B cell (primary cell): Measurements from ENCODE around the gene GRIK2. TPM values are rescaled to one million over a fixed set of nuclear protein-coding genes. Genes with fewer than 3 reads are reported as not detected.

Experiments
- ATAC-seq: fragments of 200-7000 bp; cut with Tn5 transposase; one replicate; pipeline ENCODE4 v1.10.0; 2021; ENCODE audit warnings: low read depth, mild to moderate bottlenecking, moderate number of reproducible peaks, moderate library complexity
- CTCF ChIA-PET: fragments of 350-600 bp; sonication (Branson Sonifier 250); formaldehyde crosslinking; loops from one replicate; lab custom pipeline; 2021; ENCODE audit warnings: antibody characterized with exemption, inconsistent platforms; lab: Charles Lee
- POLR2A ChIA-PET: fragments of 350-600 bp; sonication (Branson Sonifier 250); formaldehyde crosslinking; loops from one replicate; lab custom pipeline; 2021; ENCODE audit warnings: antibody characterized with exemption; lab: Charles Lee
- DNase-seq: peaks from one replicate; pipeline ENCODE4 v3.0.0; 2013
- H2AFZ ChIP-seq: 2 replicates; pipeline ENCODE4 v1.6.1; 2012; ENCODE audit warnings: mild to moderate bottlenecking, low read depth, low read length; ENCODE audit not compliant: insufficient read depth, poor library complexity, severe bottlenecking
- H3K27ac ChIP-seq, 2 donors: 1 replicate in 1 of 2; 2 replicates in 1 of 2; pipeline ENCODE4 v1.5.1; 2012 to 2013; ENCODE audit warnings: low read length in 2 of 2, mild to moderate bottlenecking in 2 of 2, moderate library complexity in 1 of 2
- H3K27me3 ChIP-seq, 4 experiments: fragments of 200-600 bp in 1 of 4; sonication (generic) in 1 of 4; replicated peaks in 1 of 4; 1 replicate in 2 of 4; 2 replicates in 2 of 4; pipeline versions ENCODE4 v1.6.1 to v1.7.0; 2013 to 2016; ENCODE audit warnings: low read length in 3 of 4, mild to moderate bottlenecking in 2 of 4, mixed read lengths in 1 of 4, moderate library complexity in 1 of 4; ENCODE audit not compliant: insufficient read depth in 4 of 4, control insufficient read depth in 3 of 4; ENCODE audit errors: control extremely low read depth in 1 of 4
- H3K36me3 ChIP-seq, 2 experiments: replicated peaks in 1 of 2; 1 replicate in 1 of 2; 2 replicates in 1 of 2; pipeline versions ENCODE4 v1.6.1 to v1.7.1; 2013; ENCODE audit warnings: low read length in 1 of 2; ENCODE audit not compliant: insufficient read depth in 2 of 2, control insufficient read depth in 1 of 2; ENCODE audit errors: control extremely low read depth in 1 of 2, extremely low read depth in 1 of 2
- H3K4me1 ChIP-seq, 2 donors: fragments of 200-600 bp in 1 of 2; sonication (generic) in 1 of 2; 1 replicate in 1 of 2; 2 replicates in 1 of 2; pipeline versions ENCODE4 v1.5.1 to v1.6.1; 2013 to 2017; ENCODE audit warnings: low read length in 2 of 2; ENCODE audit not compliant: control insufficient read depth in 2 of 2, insufficient read depth in 2 of 2
- H3K4me2 ChIP-seq: replicated peaks from 2 replicates; pipeline ENCODE3; 2012; ENCODE audit warnings: mild to moderate bottlenecking, low read depth, low read length; ENCODE audit not compliant: poor library complexity, severe bottlenecking
- H3K4me3 ChIP-seq, 5 experiments: fragments of 200-600 bp in 1 of 5; sonication (generic) in 1 of 5; 1 replicate in 3 of 5; 2 replicates in 2 of 5; pipeline versions ENCODE4 v1.5.1 to v1.7.0; 2011 to 2016; ENCODE audit warnings: low read length in 4 of 5, mild to moderate bottlenecking in 4 of 5, low read depth in 2 of 5, control low read depth in 1 of 5, moderate library complexity in 1 of 5; ENCODE audit not compliant: insufficient read depth in 1 of 5; ENCODE audit errors: control extremely low read depth in 1 of 5, extremely low read depth in 1 of 5
- H3K79me2 ChIP-seq: fragments of 200-600 bp; sonication (generic); one replicate; pipeline ENCODE4 v1.6.0; 2016; ENCODE audit warnings: low read length; ENCODE audit not compliant: control insufficient read depth, insufficient read depth
- H3K9ac ChIP-seq: fragments of 200-600 bp; sonication (generic); 2 replicates; pipeline ENCODE4 v1.6.1; 2017; ENCODE audit warnings: mild to moderate bottlenecking, low read length, moderate library complexity
- H3K9me3 ChIP-seq, 3 donors: one replicate each; pipeline versions ENCODE4 v1.6.1 to v1.7.1; 2013; ENCODE audit warnings: low read length in 2 of 3; ENCODE audit not compliant: control insufficient read depth in 2 of 3, insufficient read depth in 1 of 3; ENCODE audit errors: control extremely low read depth in 1 of 3
- H4K20me1 ChIP-seq: 2 replicates; pipeline ENCODE4 v1.6.0; 2012; ENCODE audit warnings: mild to moderate bottlenecking, low read length; ENCODE audit not compliant: insufficient read depth, control insufficient read depth, poor library complexity, severe bottlenecking
- H3K27ac Mint-ChIP-seq: one replicate; pipeline ENCODE4 v1.8.0; 2021; ENCODE audit warnings: mixed read lengths
- H3K27me3 Mint-ChIP-seq: one replicate; pipeline ENCODE4 v1.8.0; 2021; ENCODE audit warnings: mixed read lengths
- H3K4me1 Mint-ChIP-seq: one replicate; pipeline ENCODE4 v1.8.0; 2021; ENCODE audit warnings: mixed read lengths
- H3K4me3 Mint-ChIP-seq: one replicate; pipeline ENCODE4 v1.8.0; 2021; ENCODE audit warnings: mixed read lengths
- H3K9me3 Mint-ChIP-seq: one replicate; pipeline ENCODE4 v1.8.0; 2022; ENCODE audit warnings: mixed read lengths; ENCODE audit not compliant: insufficient read depth
- EZH2 ChIP-seq: IDR thresholded peaks from 2 replicates; pipeline ENCODE4 v1.6.1; 2012; ENCODE audit warnings: borderline replicate concordance, low read depth, mild to moderate bottlenecking, moderate library complexity, low read length; ENCODE audit not compliant: insufficient read depth, poor library complexity, severe bottlenecking
- WGBS: methylation state at CpG from one replicate; pipeline ENCODE4 v1.1.5; 2013; ENCODE audit warnings: missing lambda C conversion rate; ENCODE audit not compliant: insufficient coverage; 5-methylcytosine and 5-hydroxymethylcytosine counted together
- intact Hi-C: fragments of 100-400 bp; cut with micrococcal nuclease; formaldehyde crosslinking; loops from one replicate; pipeline ENCODE4 v1.10.0; 2022
- polyA plus RNA-seq: library from polyadenylated mRNA; depleted of rRNA; stranded (reverse); fragments of >200 nt; gene quantifications from 2 replicates; pipeline ENCODE4 v1.2.3, GENCODE V29; 2012
- total RNA-seq, 2 donors: library from RNA; stranded (reverse); fragments of 120-200 nt in 1 of 2; gene quantifications; 1 replicate in 1 of 2; 2 replicates in 1 of 2; pipeline versions ENCODE4 v1.2.3 to v1.2.4, GENCODE V29; 2013 to 2022
- TF ChIP-seq, protein P1 (sequence below): fragments of 200-600 bp; IDR thresholded peaks from one replicate; pipeline ENCODE4 v1.8.0; 2022; ENCODE audit warnings: antibody characterized with exemption, mild to moderate bottlenecking

GRIK2 gene
- total and polyA plus RNA-seq, 2 donors (not counting 1 experiment from before 2014, with no cell fraction given) = not detected

DNA sequence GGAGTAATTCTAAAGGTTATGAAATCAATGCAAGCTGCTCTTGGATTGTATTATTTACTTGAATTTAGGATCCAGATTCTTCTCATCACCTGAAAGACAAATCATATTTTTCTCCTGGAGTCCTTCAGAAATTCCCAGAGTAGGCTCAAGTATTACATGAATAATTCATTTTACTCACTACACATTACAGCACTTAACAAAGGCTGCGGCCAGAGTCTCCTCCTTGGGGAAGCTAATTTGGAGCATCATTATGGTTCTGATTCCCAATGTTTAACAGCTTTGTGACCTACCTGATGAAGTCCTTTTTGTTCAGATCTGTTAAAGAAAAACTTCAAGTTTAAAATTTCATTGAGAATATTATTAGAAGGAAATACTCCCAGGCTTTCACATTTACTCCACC is 28.7 kb downstream of the GRIK2 start:
- intact Hi-C loops = no loop called here
- Histone ChIP-seq H3K9ac (no peak overlapping the region), H3K4me1 (no peaks in the 10 kb centered on the region), H3K36me3 (no peaks in the 10 kb centered on the region), H3K27me3 (no peaks in the 10 kb centered on the region), H3K9me3 (no peaks in the 10 kb centered on the region), H3K4me3 (no peak overlapping the region), H4K20me1 (no peaks in the 10 kb centered on the region), H3K4me2 (no peak overlapping the region), H2AFZ (no peak overlapping the region), H3K27ac (no peak overlapping the region), H3K79me2 (no peaks in the 10 kb centered on the region)
- ATAC-seq (no peak), DNase-seq (no peak)
- CTCF ChIA-PET = no interaction called here
- POLR2A ChIA-PET = no interaction called here
- TF ChIP-seq, protein P1, sequence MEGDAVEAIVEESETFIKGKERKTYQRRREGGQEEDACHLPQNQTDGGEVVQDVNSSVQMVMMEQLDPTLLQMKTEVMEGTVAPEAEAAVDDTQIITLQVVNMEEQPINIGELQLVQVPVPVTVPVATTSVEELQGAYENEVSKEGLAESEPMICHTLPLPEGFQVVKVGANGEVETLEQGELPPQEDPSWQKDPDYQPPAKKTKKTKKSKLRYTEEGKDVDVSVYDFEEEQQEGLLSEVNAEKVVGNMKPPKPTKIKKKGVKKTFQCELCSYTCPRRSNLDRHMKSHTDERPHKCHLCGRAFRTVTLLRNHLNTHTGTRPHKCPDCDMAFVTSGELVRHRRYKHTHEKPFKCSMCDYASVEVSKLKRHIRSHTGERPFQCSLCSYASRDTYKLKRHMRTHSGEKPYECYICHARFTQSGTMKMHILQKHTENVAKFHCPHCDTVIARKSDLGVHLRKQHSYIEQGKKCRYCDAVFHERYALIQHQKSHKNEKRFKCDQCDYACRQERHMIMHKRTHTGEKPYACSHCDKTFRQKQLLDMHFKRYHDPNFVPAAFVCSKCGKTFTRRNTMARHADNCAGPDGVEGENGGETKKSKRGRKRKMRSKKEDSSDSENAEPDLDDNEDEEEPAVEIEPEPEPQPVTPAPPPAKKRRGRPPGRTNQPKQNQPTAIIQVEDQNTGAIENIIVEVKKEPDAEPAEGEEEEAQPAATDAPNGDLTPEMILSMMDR = no peak
- no peak for TF ChIP-seq EZH2
- WGBS = no CpG with 5 or more reads among the region's 1 CpG
- H3K4me1 Mint-ChIP-seq = no peaks in the 10 kb centered on the region
- peaks cover 5% of the 10 kb centered on the region for H3K9me3 Mint-ChIP-seq
- no peaks in the 10 kb centered on the region for H3K27me3 Mint-ChIP-seq
- no peak overlapping the region for H3K4me3 Mint-ChIP-seq
- H3K27ac Mint-ChIP-seq = no peak overlapping the region

DNA sequence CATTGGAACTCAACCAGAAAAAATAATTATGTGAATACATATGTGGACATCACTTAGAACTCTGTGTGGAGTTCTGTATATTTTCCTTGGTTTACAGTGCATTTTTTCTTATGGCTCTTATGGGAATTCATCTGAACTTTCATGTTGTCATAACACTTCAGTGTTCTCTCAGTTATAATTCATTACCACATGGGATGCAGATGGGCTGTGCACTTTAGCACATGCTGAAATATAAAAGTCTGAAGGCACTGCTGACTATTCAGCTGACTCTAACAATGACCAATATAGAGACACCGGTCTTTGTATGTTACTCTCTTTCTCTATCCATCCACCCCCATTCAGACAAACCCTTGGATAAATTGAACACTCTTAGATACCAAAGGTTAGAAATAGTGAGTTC is 29.3 kb downstream of the GRIK2 start:
- intact Hi-C loops = no loop called here
- Mint-ChIP-seq H3K9me3 (peaks cover 5% of the 10 kb centered on the region), H3K27ac (no peak overlapping the region), H3K27me3 (no peaks in the 10 kb centered on the region), H3K4me1 (no peaks in the 10 kb centered on the region), H3K4me3 (no peak overlapping the region)
- ChIA-PET POLR2A (no interaction called here), CTCF (no interaction called here)
- Histone ChIP-seq H3K4me1 (no peaks in the 10 kb centered on the region), H3K4me3 (no peak overlapping the region), H3K27ac (no peak overlapping the region), H3K9me3 (no peaks in the 10 kb centered on the region), H3K27me3 (no peaks in the 10 kb centered on the region), H3K79me2 (no peaks in the 10 kb centered on the region), H3K4me2 (no peak overlapping the region), H3K9ac (no peak overlapping the region), H2AFZ (no peak overlapping the region), H4K20me1 (no peaks in the 10 kb centered on the region), H3K36me3 (no peaks in the 10 kb centered on the region)
- ATAC-seq (no peak), DNase-seq (no peak)
- no CpG with 5 or more reads among the region's 1 CpG for WGBS
- no peak for TF ChIP-seq EZH2
- TF ChIP-seq, protein P1 = no peak
